IMR-90 (cell line): ENCODE results near the gene AFAP1L2. TPM values are rescaled to one million over a fixed set of nuclear protein-coding genes. Genes with fewer than 3 reads are reported as not detected.

Source experiments
- ATAC-seq: fragments of 200-7000 bp; cut with Tn5 transposase; 2 replicates; pipeline ENCODE4 v1.9.1; 2020; ENCODE audit warnings: low read depth, mild to moderate bottlenecking, moderate library complexity
- BruUV-seq: library from RNA; stranded (reverse); fragments of 400-500 nt; replicated peaks from 2 replicates; lab custom pipeline; 2021; lab: Mats Ljungman, UMichigan
- CTCF ChIA-PET: fragments of 300-600 bp; formaldehyde crosslinking; extraction: SDS; loops from one replicate; lab custom pipeline; 2021; ENCODE audit warnings: antibody characterized with exemption; lab: Yijun Ruan, JAX
- POLR2A ChIA-PET: fragments of 300-600 bp; sonication (Branson Sonifier 250); formaldehyde crosslinking; loops from one replicate; lab custom pipeline; 2022; ENCODE audit warnings: antibody characterized with exemption; ENCODE audit not compliant: unreplicated experiment; lab: Charles Lee
- DNase-seq: peaks from one replicate; pipeline ENCODE4 v3.0.0; 2013
- H2AFZ ChIP-seq: replicated peaks from 2 replicates; pipeline ENCODE3; 2013; ENCODE audit warnings: low read length, mild to moderate bottlenecking; ENCODE audit not compliant: poor library complexity
- H2AK5ac ChIP-seq: 2 replicates; pipeline ENCODE4 v1.6.1; 2013; ENCODE audit warnings: low read depth, low read length, inconsistent platforms
- H2AK9ac ChIP-seq: replicated peaks from 2 replicates; pipeline ENCODE3; 2013; ENCODE audit warnings: mild to moderate bottlenecking, low read depth, low read length, moderate library complexity; ENCODE audit not compliant: poor library complexity
- H2BK120ac ChIP-seq: 2 replicates; pipeline ENCODE4 v1.6.1; 2013; ENCODE audit warnings: low read depth, low read length, inconsistent platforms
- H2BK15ac ChIP-seq: 3 replicates; pipeline ENCODE4 v1.6.1; 2013; ENCODE audit warnings: low read depth, low read length, inconsistent platforms
- H2BK20ac ChIP-seq: 2 replicates; pipeline ENCODE4 v1.6.1; 2013; ENCODE audit warnings: low read depth, mild to moderate bottlenecking, inconsistent platforms, low read length, moderate library complexity
- H2BK5ac ChIP-seq: 2 replicates; pipeline ENCODE4 v1.6.1; 2013; ENCODE audit warnings: mild to moderate bottlenecking, low read depth, low read length, inconsistent platforms; ENCODE audit not compliant: poor library complexity, severe bottlenecking
- H3K14ac ChIP-seq: replicated peaks from 2 replicates; pipeline ENCODE4 v1.6.1; 2013; ENCODE audit warnings: low read depth, low read length, inconsistent platforms
- H3K18ac ChIP-seq: 2 replicates; pipeline ENCODE4 v1.6.1; 2013; ENCODE audit warnings: low read depth, low read length, control low read depth
- H3K23ac ChIP-seq: 2 replicates; pipeline ENCODE4 v1.6.1; 2013; ENCODE audit warnings: low read depth, low read length, inconsistent platforms
- H3K27ac ChIP-seq: 2 replicates; pipeline ENCODE4 v1.5.1; 2013; ENCODE audit warnings: mild to moderate bottlenecking, control low read depth, low read length; ENCODE audit not compliant: insufficient read depth
- H3K27me3 ChIP-seq: 2 replicates; pipeline ENCODE4 v1.6.1; 2013; ENCODE audit warnings: low read length; ENCODE audit not compliant: control insufficient read depth, insufficient read depth
- H3K36me3 ChIP-seq: 2 replicates; pipeline ENCODE4 v1.6.1; 2013; ENCODE audit warnings: low read length, mixed read lengths; ENCODE audit not compliant: control insufficient read depth, insufficient read depth
- H3K4ac ChIP-seq: 2 replicates; pipeline ENCODE4 v1.6.1; 2013; ENCODE audit warnings: low read depth, low read length, inconsistent platforms
- H3K4me1 ChIP-seq: 2 replicates; pipeline ENCODE4 v1.6.1; 2013; ENCODE audit warnings: low read length, mixed read lengths; ENCODE audit not compliant: control insufficient read depth, insufficient read depth
- H3K4me2 ChIP-seq: 2 replicates; pipeline ENCODE4 v1.6.1; 2013; ENCODE audit warnings: low read depth, mild to moderate bottlenecking, control low read depth, low read length, moderate library complexity
- H3K4me3 ChIP-seq: 2 replicates; pipeline ENCODE4 v1.5.1; 2013; ENCODE audit warnings: low read depth, mild to moderate bottlenecking, control low read depth, low read length, moderate library complexity; ENCODE audit not compliant: insufficient read depth
- H3K56ac ChIP-seq: 2 replicates; pipeline ENCODE4 v1.6.1; 2013; ENCODE audit warnings: low read length, inconsistent platforms; ENCODE audit not compliant: insufficient read depth; ENCODE audit errors: extremely low read depth
- H3K79me1 ChIP-seq, 2 experiments: 2 replicates each; pipeline ENCODE4 v1.6.1; 2013; ENCODE audit warnings: low read length in 2 of 2, inconsistent platforms in 1 of 2, low read depth in 1 of 2
- H3K9ac ChIP-seq: 2 replicates; pipeline ENCODE4 v1.6.1; 2013; ENCODE audit warnings: low read depth, low read length, control low read depth
- H3K9me1 ChIP-seq: 2 replicates; pipeline ENCODE4 v1.6.1; 2013; ENCODE audit warnings: low read length, inconsistent platforms; ENCODE audit not compliant: insufficient read depth
- H3K9me3 ChIP-seq: 2 replicates; pipeline ENCODE4 v1.6.1; 2013; ENCODE audit warnings: low read length; ENCODE audit not compliant: control insufficient read depth, insufficient read depth
- H4K20me1 ChIP-seq: 2 replicates; pipeline ENCODE4 v1.6.1; 2013; ENCODE audit warnings: low read length, inconsistent platforms; ENCODE audit not compliant: insufficient read depth
- H4K5ac ChIP-seq: 2 replicates; pipeline ENCODE4 v1.6.1; 2013; ENCODE audit warnings: mild to moderate bottlenecking, low read depth, low read length, control low read depth
- H4K8ac ChIP-seq, 2 experiments: 2 replicates each; pipeline ENCODE4 v1.6.1; 2013; ENCODE audit warnings: low read depth in 2 of 2, low read length in 2 of 2, control low read depth in 1 of 2, inconsistent platforms in 1 of 2
- H4K91ac ChIP-seq: 2 replicates; pipeline ENCODE4 v1.6.1; 2013; ENCODE audit warnings: low read depth, low read length, inconsistent platforms; ENCODE audit not compliant: insufficient read depth
- CEBPB ChIP-seq: IDR thresholded peaks from 2 replicates; pipeline ENCODE4 v1.6.1; 2012; ENCODE audit warnings: low read depth, low read length, improper control_type of control experiment
- CHD1 ChIP-seq: IDR thresholded peaks from 2 replicates; pipeline ENCODE4 v1.6.1; 2012; ENCODE audit warnings: low read depth, low read length, improper control_type of control experiment
- FOS ChIP-seq: fragments of 150-350 bp; IDR thresholded peaks from 2 replicates; pipeline ENCODE4 v1.6.1; 2016; ENCODE audit warnings: low read depth, low read length
- MAFK ChIP-seq: IDR thresholded peaks from 2 replicates; pipeline ENCODE4 v1.6.1; 2012; ENCODE audit warnings: low read depth, low read length, improper control_type of control experiment
- MAZ ChIP-seq: IDR thresholded peaks from 2 replicates; pipeline ENCODE4 v1.6.1; 2012; ENCODE audit warnings: low read depth, mild to moderate bottlenecking, low read length, improper control_type of control experiment, moderate library complexity, borderline replicate concordance
- MXI1 ChIP-seq: IDR thresholded peaks from 2 replicates; pipeline ENCODE4 v1.6.1; 2012; ENCODE audit warnings: low read depth, mild to moderate bottlenecking, low read length, moderate library complexity, borderline replicate concordance
- NFE2L2 ChIP-seq: fragments of 150-350 bp; IDR thresholded peaks from 2 replicates; pipeline ENCODE4 v1.6.1; 2016; ENCODE audit warnings: low read depth, mild to moderate bottlenecking, low read length
- POLR2A ChIP-seq: IDR thresholded peaks from 2 replicates; pipeline ENCODE4 v1.6.1; 2012; ENCODE audit warnings: mild to moderate bottlenecking, low read depth, low read length
- RAD21 ChIP-seq: IDR thresholded peaks from 2 replicates; pipeline ENCODE4 v1.6.1; 2012; ENCODE audit warnings: low read length, improper control_type of control experiment
- RCOR1 ChIP-seq: IDR thresholded peaks from 2 replicates; pipeline ENCODE4 v1.6.1; 2012; ENCODE audit warnings: mild to moderate bottlenecking, low read length, improper control_type of control experiment; ENCODE audit not compliant: insufficient replicate concordance
- RFX5 ChIP-seq: IDR thresholded peaks from 2 replicates; pipeline ENCODE4 v1.8.0; 2012; ENCODE audit warnings: low read depth, mild to moderate bottlenecking, low read length, moderate library complexity
- SMC3 ChIP-seq: fragments of 150-350 bp; IDR thresholded peaks from 2 replicates; pipeline ENCODE4 v1.6.1; 2016; ENCODE audit warnings: low read depth, mild to moderate bottlenecking, antibody characterized with exemption, low read length, moderate library complexity
- WGBS, 2 experiments: methylation state at CpG; one replicate each; pipeline versions ENCODE4 v1.1.5 to v1.1.7; 2013; ENCODE audit warnings: missing lambda C conversion rate in 2 of 2; ENCODE audit not compliant: insufficient read length in 1 of 2; ENCODE audit errors: extremely low coverage in 2 of 2; 5-methylcytosine and 5-hydroxymethylcytosine counted together
- dilution Hi-C: fragments of 300-500 bp; cut with HindIII; formaldehyde crosslinking; loops from one replicate; pipeline ENCODE4 v1.14.3; 2018; ENCODE audit warnings: low sequenced_read_pairs; ENCODE audit not compliant: unreplicated experiment
- in situ Hi-C: fragments of 300-500 bp; cut with MboI; formaldehyde crosslinking; loops from 3 replicates; pipeline ENCODE4 v1.14.3; 2019; ENCODE audit warnings: low sequenced_read_pairs, inconsistent platforms, mixed read lengths
- intact Hi-C: fragments of 100-400 bp; cut with micrococcal nuclease; formaldehyde crosslinking; loops from 2 replicates; pipeline ENCODE4 v1.10.0; 2022
- polyA plus RNA-seq, 3 experiments: library from polyadenylated mRNA; depleted of rRNA; stranded (reverse); fragments of >200 nt; gene quantifications; 2 replicates each; pipeline ENCODE4 v1.2.3, GENCODE V29; 2012; ENCODE audit warnings: low replicate concordance in 1 of 3
- total RNA-seq: library from RNA; depleted of rRNA; stranded (reverse); fragments of >200 nt; gene quantifications from 2 replicates; pipeline ENCODE4 v1.2.3, GENCODE V29; 2012
- TF ChIP-seq, protein P1 (sequence below): fragments of 150-350 bp; IDR thresholded peaks from 2 replicates; pipeline ENCODE4 v1.6.1; 2016; ENCODE audit warnings: low read depth, mild to moderate bottlenecking, low read length, moderate library complexity, borderline replicate concordance
- TF ChIP-seq, protein P2 (sequence below): conservative IDR thresholded peaks from 2 replicates; pipeline ENCODE4 v1.5.1; 2012; ENCODE audit warnings: mild to moderate bottlenecking, low read depth, low read length, improper control_type of control experiment
- TF ChIP-seq, protein P3 (sequence below): fragments of 150-350 bp; IDR thresholded peaks from 2 replicates; pipeline ENCODE4 v1.6.1; 2017; ENCODE audit warnings: mild to moderate bottlenecking, antibody characterized with exemption, low read length, low read depth

The AFAP1L2 gene
- total and polyA plus RNA-seq, 2 of the 4 experiments (the other 2 are of a cell fraction), result under 0.01 to 0.10 TPM

DNA sequence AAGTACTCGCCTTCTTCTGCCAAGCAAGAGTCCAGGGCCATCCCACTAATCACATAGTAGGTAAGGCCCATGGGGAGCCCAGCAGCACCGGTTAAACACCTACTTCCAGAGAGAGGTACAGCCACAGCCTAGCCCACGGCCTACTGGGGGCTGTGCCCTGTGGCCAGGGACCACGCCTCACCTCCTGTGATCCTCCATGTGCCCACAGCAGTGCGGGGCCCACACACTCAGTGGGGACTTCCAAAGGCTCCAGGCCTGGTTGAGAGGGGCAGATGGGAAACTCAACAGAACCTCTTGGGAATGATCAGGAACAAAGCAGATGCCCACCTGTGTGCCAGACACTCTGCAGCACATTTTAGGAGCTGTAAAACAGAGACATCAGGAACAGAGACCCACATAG, 19.7 kb downstream of the AFAP1L2 start:
- no peak overlapping the region for H3K4me3 ChIP-seq
- no peak overlapping the region for H3K9ac ChIP-seq
- H4K8ac ChIP-seq, result no peak overlapping the region
- no peaks in the 10 kb centered on the region for H3K9me1 ChIP-seq
- intact Hi-C loops (no loop called here), in situ Hi-C loops (no loop called here), dilution Hi-C loops (no loop called here)
- no peaks in the 10 kb centered on the region for H3K4me1 ChIP-seq
- no peak overlapping the region for H3K14ac ChIP-seq
- H3K56ac ChIP-seq, result no peak overlapping the region
- H3K27ac ChIP-seq, result no peak overlapping the region
- H4K91ac ChIP-seq, result no peak overlapping the region
- no peak overlapping the region for H3K18ac ChIP-seq
- no peak overlapping the region for H2BK20ac ChIP-seq
- no peak overlapping the region for H2AK5ac ChIP-seq
- ATAC-seq (no peak), DNase-seq (no peak)
- H3K36me3 ChIP-seq, result no peaks in the 10 kb centered on the region; the same call in 1 of the 2 replicates
- ChIA-PET CTCF (no interaction called here), POLR2A (no interaction called here)
- no peak overlapping the region for H2BK120ac ChIP-seq
- no peak overlapping the region for H4K5ac ChIP-seq
- H3K27me3 ChIP-seq, result peaks cover 27% of the 10 kb centered on the region
- no peak overlapping the region for H3K4me2 ChIP-seq
- H3K79me1 ChIP-seq, result no peaks in the 10 kb centered on the region
- no peak overlapping the region for H3K23ac ChIP-seq
- no peaks in the 10 kb centered on the region for H4K20me1 ChIP-seq
- H2AFZ ChIP-seq, result no peak overlapping the region
- TF ChIP-seq POLR2A (no peak), MAZ (no peak), CEBPB (no peak), RFX5 (no peak), MXI1 (no peak), SMC3 (no peak), RCOR1 (no peak), CHD1 (no peak), FOS (no peak), MAFK (no peak), NFE2L2 (no peak), RAD21 (no peak)
- TF ChIP-seq, protein P1, sequence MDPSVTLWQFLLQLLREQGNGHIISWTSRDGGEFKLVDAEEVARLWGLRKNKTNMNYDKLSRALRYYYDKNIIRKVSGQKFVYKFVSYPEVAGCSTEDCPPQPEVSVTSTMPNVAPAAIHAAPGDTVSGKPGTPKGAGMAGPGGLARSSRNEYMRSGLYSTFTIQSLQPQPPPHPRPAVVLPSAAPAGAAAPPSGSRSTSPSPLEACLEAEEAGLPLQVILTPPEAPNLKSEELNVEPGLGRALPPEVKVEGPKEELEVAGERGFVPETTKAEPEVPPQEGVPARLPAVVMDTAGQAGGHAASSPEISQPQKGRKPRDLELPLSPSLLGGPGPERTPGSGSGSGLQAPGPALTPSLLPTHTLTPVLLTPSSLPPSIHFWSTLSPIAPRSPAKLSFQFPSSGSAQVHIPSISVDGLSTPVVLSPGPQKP, result no peak
- TF ChIP-seq, protein P2, sequence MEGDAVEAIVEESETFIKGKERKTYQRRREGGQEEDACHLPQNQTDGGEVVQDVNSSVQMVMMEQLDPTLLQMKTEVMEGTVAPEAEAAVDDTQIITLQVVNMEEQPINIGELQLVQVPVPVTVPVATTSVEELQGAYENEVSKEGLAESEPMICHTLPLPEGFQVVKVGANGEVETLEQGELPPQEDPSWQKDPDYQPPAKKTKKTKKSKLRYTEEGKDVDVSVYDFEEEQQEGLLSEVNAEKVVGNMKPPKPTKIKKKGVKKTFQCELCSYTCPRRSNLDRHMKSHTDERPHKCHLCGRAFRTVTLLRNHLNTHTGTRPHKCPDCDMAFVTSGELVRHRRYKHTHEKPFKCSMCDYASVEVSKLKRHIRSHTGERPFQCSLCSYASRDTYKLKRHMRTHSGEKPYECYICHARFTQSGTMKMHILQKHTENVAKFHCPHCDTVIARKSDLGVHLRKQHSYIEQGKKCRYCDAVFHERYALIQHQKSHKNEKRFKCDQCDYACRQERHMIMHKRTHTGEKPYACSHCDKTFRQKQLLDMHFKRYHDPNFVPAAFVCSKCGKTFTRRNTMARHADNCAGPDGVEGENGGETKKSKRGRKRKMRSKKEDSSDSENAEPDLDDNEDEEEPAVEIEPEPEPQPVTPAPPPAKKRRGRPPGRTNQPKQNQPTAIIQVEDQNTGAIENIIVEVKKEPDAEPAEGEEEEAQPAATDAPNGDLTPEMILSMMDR, result no peak
- TF ChIP-seq, protein P3, sequence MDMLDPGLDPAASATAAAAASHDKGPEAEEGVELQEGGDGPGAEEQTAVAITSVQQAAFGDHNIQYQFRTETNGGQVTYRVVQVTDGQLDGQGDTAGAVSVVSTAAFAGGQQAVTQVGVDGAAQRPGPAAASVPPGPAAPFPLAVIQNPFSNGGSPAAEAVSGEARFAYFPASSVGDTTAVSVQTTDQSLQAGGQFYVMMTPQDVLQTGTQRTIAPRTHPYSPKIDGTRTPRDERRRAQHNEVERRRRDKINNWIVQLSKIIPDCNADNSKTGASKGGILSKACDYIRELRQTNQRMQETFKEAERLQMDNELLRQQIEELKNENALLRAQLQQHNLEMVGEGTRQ, result no peak
- no peak overlapping the region for H2BK5ac ChIP-seq
- no TSS peak for BruUV-seq
- H3K9me3 ChIP-seq, result no peaks in the 10 kb centered on the region
- WGBS, 2 experiments, result 100% methylated on average over 1 of the region's 5 CpGs; no CpG with 5 or more reads in 1 of the 2 experiments
- H2BK15ac ChIP-seq, result no peak overlapping the region
- H3K4ac ChIP-seq, result no peak overlapping the region
- no peak overlapping the region for H2AK9ac ChIP-seq
